Measurements from ENCODE around the gene REL.
"Not testable (repeated sequence)": the region's sequence is repeated elsewhere in the genome, so short reads cannot be mapped to it uniquely, and the experiment has no call there.

The REL gene

DNA sequence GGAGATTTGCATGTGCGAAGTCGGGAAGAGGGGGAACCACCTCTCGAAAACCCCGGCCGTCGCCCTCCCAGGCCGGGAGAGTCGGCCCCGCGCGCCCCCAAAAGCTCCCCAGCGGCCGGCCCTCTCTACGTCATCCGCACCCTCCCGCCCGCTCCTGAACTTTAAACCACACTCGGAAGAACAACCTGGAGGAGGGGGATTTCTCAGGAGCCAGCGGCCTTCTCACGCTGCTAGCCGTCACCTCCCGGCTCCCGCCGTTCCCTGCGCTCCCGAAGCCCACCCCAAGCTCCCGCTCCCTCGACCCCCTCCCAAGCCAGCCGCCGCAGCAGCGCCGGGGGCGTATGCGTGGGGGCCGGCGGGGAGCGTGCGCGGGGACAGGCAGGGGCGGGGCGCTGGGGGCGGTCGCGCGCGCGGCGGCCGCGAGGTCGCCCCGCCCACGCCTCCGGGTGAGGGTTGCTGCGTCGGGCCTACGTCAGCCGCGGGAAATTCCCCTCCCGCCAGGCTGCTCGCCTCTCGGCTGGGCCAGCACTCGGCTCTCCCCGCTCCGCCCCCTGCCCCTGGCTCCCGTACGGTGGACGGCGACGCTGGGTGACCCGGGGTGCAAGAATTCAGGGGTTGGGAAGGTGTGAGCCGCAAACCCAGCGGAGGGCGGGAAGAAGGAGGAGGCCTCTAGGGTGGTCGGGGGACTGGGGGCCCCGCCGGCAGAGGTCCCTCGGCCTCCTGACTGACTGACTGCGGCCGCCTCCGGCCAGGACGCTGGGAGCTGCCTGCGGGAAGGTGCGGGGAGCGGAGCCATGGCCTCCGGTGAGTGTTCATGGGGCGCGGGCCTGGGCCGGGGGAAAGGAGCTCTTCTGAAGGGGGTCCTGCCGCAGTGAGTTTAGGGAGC is at the start of gene REL:
REL (plus strand) TSS at position 528 of the 886 bp plus-strand sequence; CDS start at position 795, 267 bp downstream.
- DNase-seq: peak; percentile 86 to 97

- no peak for DNase-seq
These were observed 49.5 kb upstream of the REL start for GRCh38 chr2:60831921-60832320.

GRCh38 chr2:60832621-60833020 is 48.8 kb upstream of the REL start:
- no peak for DNase-seq

- DNase-seq: no peak
These were observed 47.1 kb upstream of the REL start for GRCh38 chr2:60834270-60834717.

GRCh38 chr2:60836491-60836890 is 44.9 kb upstream of the REL start:
- DNase-seq: no peak

- DNase-seq: no peak
These were observed 44.3 kb upstream of the REL start for GRCh38 chr2:60837123-60837522.

GRCh38 chr2:60838481-60838880 is 42.9 kb upstream of the REL start:
- DNase-seq: no peak

GRCh38 chr2:60839126-60839813 is 42.1 kb upstream of the REL start:
- DNase-seq: no peak

GRCh38 chr2:60840880-60841279 is 40.5 kb upstream of the REL start:
- DNase-seq: no peak

- DNase-seq: no peak
These were observed 38.4 kb upstream of the REL start for GRCh38 chr2:60843006-60843405.

GRCh38 chr2:60844105-60844504 is 37.3 kb upstream of the REL start:
- no peak for DNase-seq

- DNase-seq: no peak
These were observed 33.5 kb upstream of the REL start for GRCh38 chr2:60847854-60848253.

GRCh38 chr2:60849187-60849586 is 32.2 kb upstream of the REL start:
- no peak for DNase-seq

DNA sequence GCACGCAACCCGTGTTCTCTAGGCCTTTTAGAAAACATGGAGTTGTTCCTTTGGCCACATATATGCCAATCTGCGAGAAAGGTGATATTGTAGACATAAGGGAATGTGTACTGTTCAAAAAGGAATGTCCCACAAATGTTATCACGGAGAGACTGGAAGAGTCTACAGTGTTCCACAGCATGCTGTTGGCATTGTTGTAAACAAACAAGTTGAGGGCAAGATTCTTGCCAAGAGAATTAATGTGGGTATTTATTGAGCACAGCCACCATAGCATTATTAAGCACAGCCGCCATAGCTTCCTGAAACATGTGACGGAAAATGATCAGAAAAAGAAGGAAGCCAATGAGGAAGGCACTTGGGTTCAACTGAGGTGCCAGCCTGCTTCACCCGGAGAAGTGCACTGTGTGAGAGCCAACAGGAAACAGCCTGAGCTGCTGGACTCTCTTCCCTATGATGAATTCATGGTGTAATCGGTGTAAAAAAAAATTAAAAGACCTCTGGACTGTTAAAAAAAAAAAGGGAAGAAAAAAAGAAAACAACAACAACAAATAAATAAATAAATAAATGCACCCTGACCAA is 29.0 kb upstream of the REL start:
- no peak for DNase-seq

DNA sequence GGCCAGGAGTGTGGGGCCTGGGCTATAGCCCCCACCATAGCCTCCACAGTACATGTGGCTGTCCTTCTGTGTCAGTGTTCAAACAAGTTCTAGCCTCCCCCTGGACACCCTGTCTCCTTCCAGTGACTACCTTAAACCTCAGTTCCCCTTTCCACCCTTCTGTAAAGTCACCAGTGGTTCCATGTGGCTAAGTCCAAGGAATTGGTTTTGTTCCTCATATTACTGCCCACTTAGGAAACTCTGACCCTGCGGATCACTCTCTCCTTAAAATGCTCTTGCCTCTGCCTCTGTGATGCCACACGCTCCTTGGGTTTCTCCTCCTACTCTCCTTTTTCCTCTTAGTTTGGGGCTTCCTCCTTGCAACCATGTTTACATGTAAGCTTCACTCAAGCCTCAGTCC is 27.8 kb upstream of the REL start:
- no peak for DNase-seq

DNA sequence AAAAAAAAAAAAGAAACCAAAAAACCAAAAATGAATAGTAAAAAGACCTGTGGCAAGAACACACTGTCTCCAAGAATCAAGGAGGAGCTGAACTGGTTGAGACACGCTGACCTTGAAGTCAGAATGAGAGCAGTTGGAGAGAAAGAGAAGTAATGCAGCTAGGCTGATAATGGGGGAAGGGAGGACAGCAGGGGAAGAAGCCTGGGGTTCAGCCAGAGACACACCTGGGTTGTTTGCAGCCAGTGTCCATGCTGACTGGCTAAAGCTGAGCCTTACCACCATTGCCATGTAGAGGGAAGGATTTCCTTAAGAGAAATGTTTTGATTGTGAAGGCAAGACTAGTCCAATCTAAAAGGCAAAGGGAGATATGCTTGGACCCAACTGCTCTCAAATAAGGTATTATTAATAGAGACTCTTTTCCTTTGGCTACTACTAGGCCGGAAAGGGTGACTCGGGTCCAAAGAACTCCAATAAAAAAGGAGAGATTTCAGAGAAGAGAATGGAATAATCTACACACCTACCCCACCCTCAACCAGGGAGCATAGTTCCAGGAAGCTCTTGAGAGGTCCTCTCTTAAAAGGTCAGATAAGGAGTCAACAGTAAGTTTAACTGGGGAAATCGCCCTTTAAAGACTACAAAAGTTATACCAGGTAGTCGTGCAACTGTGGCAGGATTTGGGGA is 25.2 kb upstream of the REL start:
- DNase-seq: no peak

GRCh38 chr2:60857056-60857455 is 24.3 kb upstream of the REL start:
- no peak for DNase-seq

DNA sequence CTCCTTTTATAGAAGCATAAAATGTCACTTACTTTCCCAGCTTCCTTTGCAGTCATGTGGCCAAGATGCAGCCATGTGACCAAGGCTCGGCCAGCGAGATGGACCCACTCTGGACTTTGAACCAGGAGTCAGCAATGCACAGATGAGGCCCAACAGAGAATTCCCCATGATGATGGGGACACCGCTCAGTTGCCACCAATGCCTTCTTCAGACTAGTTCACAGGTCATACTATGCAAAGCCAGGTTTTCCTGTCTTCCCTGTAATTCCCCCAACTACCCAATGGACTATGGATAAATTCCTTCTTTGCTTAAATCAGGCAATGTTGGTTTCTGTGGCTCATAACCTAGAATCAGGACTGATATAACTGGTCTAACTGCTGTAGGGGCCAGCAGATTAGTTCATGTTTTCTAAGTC is 22.5 kb upstream of the REL start:
- DNase-seq: no peak

DNA sequence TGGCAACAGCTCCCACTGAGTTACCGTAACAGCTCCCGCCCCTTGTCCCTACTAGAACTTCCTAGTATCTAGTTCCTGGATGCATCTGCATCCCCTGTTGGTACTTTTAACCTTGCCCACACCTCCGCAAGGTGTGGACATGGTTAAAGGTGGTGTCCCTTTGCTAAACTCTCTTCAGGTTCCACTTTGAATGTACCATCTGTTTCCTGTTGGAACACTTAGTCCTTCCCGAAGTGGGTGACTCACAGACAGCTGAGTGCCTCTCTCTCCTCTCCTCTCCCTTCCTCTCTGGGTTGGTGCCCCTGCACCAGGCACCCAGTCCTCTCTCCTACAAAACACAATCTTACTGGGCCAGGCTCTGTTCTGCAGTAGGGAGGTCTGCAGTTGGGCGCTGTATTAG is 19.6 kb upstream of the REL start:
- DNase-seq: peak; percentile 47 to 55

- no peak for DNase-seq
These were observed 18.7 kb upstream of the REL start for GRCh38 chr2:60862642-60863041.

GRCh38 chr2:60865361-60865760 is 16.0 kb upstream of the REL start:
- not testable (repeated sequence) for DNase-seq

- no peak for DNase-seq
These were observed 14.4 kb upstream of the REL start for GRCh38 chr2:60867007-60867406.

GRCh38 chr2:60867848-60868247 is 13.5 kb upstream of the REL start:
- DNase-seq: no peak
